GM12878 (cell line): ENCODE results near the gene LOXL4. TPM values are rescaled to one million over a fixed set of nuclear protein-coding genes. Genes with fewer than 3 reads are reported as not detected.

Experiments used
- ATAC-seq: fragments of 200-7000 bp; cut with Tn5 transposase; 3 replicates; pipeline ENCODE4 v1.9.1; 2020; ENCODE audit warnings: mild to moderate bottlenecking, moderate library complexity
- BruUV-seq: library from RNA; stranded (reverse); fragments of 400-500 nt; replicated peaks from 2 replicates; lab custom pipeline; 2021; lab: Mats Ljungman, UMichigan
- CTCF ChIA-PET: fragments of 300-600 bp; sonication (Branson Sonifier 250); formaldehyde crosslinking; extraction: SDS; loops from one replicate; lab custom pipeline; 2021; ENCODE audit warnings: inconsistent platforms; lab: Yijun Ruan, JAX
- POLR2A ChIA-PET: fragments of 350-600 bp; formaldehyde crosslinking; extraction: SDS; loops from one replicate; lab custom pipeline; 2021; ENCODE audit warnings: inconsistent platforms; lab: Charles Lee
- RAD21 ChIA-PET: fragments of 300-600 bp; sonication (Branson Sonifier 250); formaldehyde crosslinking; loops from one replicate; lab custom pipeline; 2023; ENCODE audit warnings: antibody characterized with exemption; ENCODE audit not compliant: unreplicated experiment; lab: Charles Lee
- SMC1A ChIA-PET: fragments of 300-600 bp; sonication (Branson Sonifier 250); formaldehyde crosslinking; loops from one replicate; lab custom pipeline; 2023; ENCODE audit not compliant: unreplicated experiment, uncharacterized antibody; lab: Charles Lee
- DNase-seq: peaks from one replicate; pipeline ENCODE4 v3.0.0-alpha.2; 2011; ENCODE audit warnings: low read depth, low spot score
- FAIRE-seq: peaks from 3 replicates; lab custom pipeline; 2011; peaks lifted over from hg19 to GRCh38; lab: Jason Lieb, UNC
- H2AFZ ChIP-seq: 2 replicates; pipeline ENCODE4 v1.6.0; 2011; ENCODE audit warnings: low read depth, low read length, control low read depth; ENCODE audit not compliant: control insufficient read depth
- H3K27ac ChIP-seq: 2 replicates; pipeline ENCODE4 v1.5.1; 2011; ENCODE audit warnings: control low read depth; ENCODE audit not compliant: control insufficient read depth, insufficient read depth
- H3K27me3 ChIP-seq, 2 experiments: replicated peaks in 1 of 2; 2 replicates each; pipeline versions ENCODE4 v1.6.0 to v1.6.1; 2011; ENCODE audit warnings: low read length in 1 of 2; ENCODE audit not compliant: control insufficient read depth in 2 of 2, insufficient read depth in 2 of 2
- H3K36me3 ChIP-seq, 2 experiments: 2 replicates each; pipeline ENCODE4 v1.5.1; 2011; ENCODE audit warnings: low read length in 1 of 2; ENCODE audit not compliant: control insufficient read depth in 2 of 2, insufficient read depth in 2 of 2
- H3K4me1 ChIP-seq: 2 replicates; pipeline ENCODE4 v1.6.1; 2011; ENCODE audit warnings: mild to moderate bottlenecking, low read length, moderate library complexity, mixed read lengths; ENCODE audit not compliant: control insufficient read depth, insufficient read depth
- H3K4me2 ChIP-seq: 2 replicates; pipeline ENCODE4 v1.6.0; 2011; ENCODE audit warnings: control low read depth; ENCODE audit not compliant: control insufficient read depth, insufficient read depth
- H3K4me3 ChIP-seq: fragments of 200-600 bp; sonication (generic); 2 replicates; pipeline ENCODE4 v1.5.1; 2016
- H3K79me2 ChIP-seq: 2 replicates; pipeline ENCODE4 v1.6.0; 2011; ENCODE audit warnings: low read length; ENCODE audit not compliant: control insufficient read depth, insufficient read depth
- H3K9ac ChIP-seq: 2 replicates; pipeline ENCODE4 v1.8.0; 2011; ENCODE audit warnings: low read length, control low read depth, mixed read lengths; ENCODE audit not compliant: control insufficient read depth, insufficient read depth
- H3K9me3 ChIP-seq: replicated peaks from 3 replicates; pipeline ENCODE4 v1.5.1; 2011; ENCODE audit warnings: mild to moderate bottlenecking, low read length; ENCODE audit not compliant: control insufficient read depth, insufficient read depth
- H4K20me1 ChIP-seq: 2 replicates; pipeline ENCODE4 v1.6.0; 2011; ENCODE audit not compliant: control insufficient read depth, insufficient read depth
- ASH2L ChIP-seq: fragments of 300-600, 200-600 bp; sonication (generic); IDR thresholded peaks from 2 replicates; pipeline ENCODE4 v1.6.1; 2017; ENCODE audit warnings: low read depth, mild to moderate bottlenecking, borderline replicate concordance
- CHD1 ChIP-seq: IDR thresholded peaks from 2 replicates; pipeline ENCODE4 v1.6.1; 2012; ENCODE audit warnings: low read depth, low read length, improper control_type of control experiment
- MAX ChIP-seq: IDR thresholded peaks from 2 replicates; pipeline ENCODE4 v1.6.1; 2012; ENCODE audit warnings: low read depth, low read length, improper control_type of control experiment
- MTA2 ChIP-seq: fragments of 450-650 bp; IDR thresholded peaks from 2 replicates; pipeline ENCODE4 v1.6.1; 2016; ENCODE audit warnings: low read depth, mild to moderate bottlenecking, moderate library complexity
- NFXL1 ChIP-seq: fragments of 450-650 bp; IDR thresholded peaks from 2 replicates; pipeline ENCODE4 v1.6.1; 2017; ENCODE audit warnings: antibody characterized with exemption, mild to moderate bottlenecking, borderline replicate concordance
- RELB ChIP-seq: fragments of 450-650 bp; IDR thresholded peaks from 2 replicates; pipeline ENCODE4 v1.6.1; 2017; ENCODE audit warnings: low read depth, mild to moderate bottlenecking, moderate library complexity
- SMC3 ChIP-seq: IDR thresholded peaks from 2 replicates; pipeline ENCODE4 v1.6.1; 2011; ENCODE audit warnings: low read length, improper control_type of control experiment, borderline replicate concordance
- STAT1 ChIP-seq: fragments of 450-650 bp; conservative IDR thresholded peaks from 2 replicates; pipeline ENCODE4 v1.6.1; 2014; ENCODE audit warnings: antibody characterized with exemption, mild to moderate bottlenecking
- TARDBP ChIP-seq: IDR thresholded peaks from 2 replicates; pipeline ENCODE4 v1.6.1; 2016; ENCODE audit warnings: borderline replicate concordance
- WGBS: methylation state at CpG from one replicate; pipeline ENCODE4 v1.1.6; 2016; ENCODE audit warnings: low lambda C conversion rate; ENCODE audit not compliant: insufficient replicate concordance, insufficient coverage; ENCODE audit errors: missing lambda C conversion rate; 5-methylcytosine and 5-hydroxymethylcytosine counted together
- in situ Hi-C: fragments of 300-500 bp; cut with MboI; formaldehyde crosslinking; loops from 9 replicates; pipeline ENCODE4 v1.14.3; 2018; ENCODE audit warnings: mixed read lengths
- intact Hi-C: fragments of 100-400 bp; cut with micrococcal nuclease; formaldehyde crosslinking; loops from one replicate; pipeline ENCODE4 v1.14.2; 2022; ENCODE audit not compliant: unreplicated experiment
- polyA plus RNA-seq, 11 experiments: library from polyadenylated mRNA; depleted of rRNA in 4 of 11; unstranded in 6 of 11; stranded (reverse) in 5 of 11; fragments of >200 nt; fragmentation: Nextera tagmentation in 4 of 11; fragmentation: Illumina TruSeq in 1 of 11; extraction: Ambion mirVana in 4 of 11; extraction: Trizol in 1 of 11; gene quantifications; 1 replicate in 1 of 11; 2 replicates in 10 of 11; pipeline versions ENCODE4 v1.2.1 to v1.2.3, GENCODE V29; 2011 to 2016; ENCODE audit warnings: inconsistent platforms in 2 of 11, missing spikeins in 2 of 11, low read depth in 1 of 11
- total RNA-seq, 4 experiments: library from RNA; depleted of rRNA in 3 of 4; stranded (reverse); fragments of >200 nt in 3 of 4; fragmentation: Illumina TruSeq in 1 of 4; extraction: Trizol in 1 of 4; gene quantifications; 2 replicates each; pipeline versions ENCODE4 v1.2.1 to v1.2.3, GENCODE V29; 2013 to 2021
- TF ChIP-seq, protein P1 (sequence below): IDR thresholded peaks from 2 replicates; pipeline ENCODE4 v1.6.1; 2012; ENCODE audit warnings: mild to moderate bottlenecking, low read depth, low read length

LOXL4 gene
- total and polyA plus RNA-seq, 10 of the 15 experiments (the other 5 are each of a cell fraction or from before 2014, with no cell fraction given): 0.02 to 0.12 (median 0.08) TPM; not detected in 3

DNA sequence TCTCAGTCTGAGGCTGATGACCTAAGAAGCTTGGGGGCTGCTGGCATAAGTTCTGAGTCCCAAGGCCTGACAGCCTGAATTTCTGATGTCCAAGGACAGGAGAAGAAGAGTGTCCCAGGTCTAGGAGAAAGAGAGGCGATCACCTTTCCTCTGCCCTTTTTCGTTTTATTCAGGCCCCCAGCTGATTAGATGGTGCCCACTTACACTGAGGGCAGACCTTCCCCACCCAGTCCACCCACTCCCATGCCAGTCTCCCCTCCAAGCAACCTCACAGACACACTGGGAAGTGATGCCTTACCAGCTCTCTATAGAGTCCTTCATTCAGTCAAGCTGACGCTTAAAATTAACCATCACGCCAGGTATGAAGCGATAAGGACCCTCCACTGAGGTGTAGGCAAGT is 19.3 kb upstream of the LOXL4 start:
- no peak for ATAC-seq
- intact Hi-C loops: no loop called here

More for the DNA sequence above, 19.3 kb upstream of the LOXL4 start:
- CTCF ChIA-PET: interaction anchor here (1.1 kb wide), 1 partner anchor 9 kb away, joined by 3 read pairs; no protein-coding TSS in a partner anchor
- Histone ChIP-seq H3K4me3 (no peak overlapping the region), H4K20me1 (no peaks in the 10 kb centered on the region), H3K36me3 (no peaks in the 10 kb centered on the region), H3K4me1 (no peaks in the 10 kb centered on the region), H3K4me2 (no peak overlapping the region), H3K27ac (no peak overlapping the region), H3K9ac (no peak overlapping the region), H3K27me3 (peaks cover 0 to 8% of the 10 kb centered on the region in 2 experiments; a peak in 2 of 4 replicates), H3K79me2 (no peaks in the 10 kb centered on the region), H2AFZ (no peak overlapping the region), H3K9me3 (no peaks in the 10 kb centered on the region)
- no peak for DNase-seq
- SMC1A ChIA-PET: no interaction called here
- POLR2A ChIA-PET: no interaction called here
- 35% methylated on average over 5 of the region's 5 CpGs for WGBS
- FAIRE-seq: no peak
- TF ChIP-seq RELB (no peak), SMC3 (no peak), STAT1 (no peak), MTA2 (no peak), NFXL1 (no peak), CHD1 (no peak), ASH2L (no peak), TARDBP (no peak), MAX (no peak)
- TF ChIP-seq, protein P1, sequence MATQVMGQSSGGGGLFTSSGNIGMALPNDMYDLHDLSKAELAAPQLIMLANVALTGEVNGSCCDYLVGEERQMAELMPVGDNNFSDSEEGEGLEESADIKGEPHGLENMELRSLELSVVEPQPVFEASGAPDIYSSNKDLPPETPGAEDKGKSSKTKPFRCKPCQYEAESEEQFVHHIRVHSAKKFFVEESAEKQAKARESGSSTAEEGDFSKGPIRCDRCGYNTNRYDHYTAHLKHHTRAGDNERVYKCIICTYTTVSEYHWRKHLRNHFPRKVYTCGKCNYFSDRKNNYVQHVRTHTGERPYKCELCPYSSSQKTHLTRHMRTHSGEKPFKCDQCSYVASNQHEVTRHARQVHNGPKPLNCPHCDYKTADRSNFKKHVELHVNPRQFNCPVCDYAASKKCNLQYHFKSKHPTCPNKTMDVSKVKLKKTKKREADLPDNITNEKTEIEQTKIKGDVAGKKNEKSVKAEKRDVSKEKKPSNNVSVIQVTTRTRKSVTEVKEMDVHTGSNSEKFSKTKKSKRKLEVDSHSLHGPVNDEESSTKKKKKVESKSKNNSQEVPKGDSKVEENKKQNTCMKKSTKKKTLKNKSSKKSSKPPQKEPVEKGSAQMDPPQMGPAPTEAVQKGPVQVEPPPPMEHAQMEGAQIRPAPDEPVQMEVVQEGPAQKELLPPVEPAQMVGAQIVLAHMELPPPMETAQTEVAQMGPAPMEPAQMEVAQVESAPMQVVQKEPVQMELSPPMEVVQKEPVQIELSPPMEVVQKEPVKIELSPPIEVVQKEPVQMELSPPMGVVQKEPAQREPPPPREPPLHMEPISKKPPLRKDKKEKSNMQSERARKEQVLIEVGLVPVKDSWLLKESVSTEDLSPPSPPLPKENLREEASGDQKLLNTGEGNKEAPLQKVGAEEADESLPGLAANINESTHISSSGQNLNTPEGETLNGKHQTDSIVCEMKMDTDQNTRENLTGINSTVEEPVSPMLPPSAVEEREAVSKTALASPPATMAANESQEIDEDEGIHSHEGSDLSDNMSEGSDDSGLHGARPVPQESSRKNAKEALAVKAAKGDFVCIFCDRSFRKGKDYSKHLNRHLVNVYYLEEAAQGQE: no peak
- RAD21 ChIA-PET: no interaction called here
- BruUV-seq: no TSS peak
- in situ Hi-C loops: no loop called here
